ENCODE data around the gene ADRA2C. TPM values are rescaled to one million over a fixed set of nuclear protein-coding genes. Genes with fewer than 3 reads are reported as not detected.

The ADRA2C gene
- total and polyA plus RNA-seq, 2 experiments from 2014 or later = 6.3 to 7.7 TPM

GRCh38 chr4:3770323-3771163 lies 4.4 kb downstream of the ADRA2C start:
- no peak overlapping the region for H3K4me2 ChIP-seq

GRCh38 chr4:3771164-3771809 lies 5.1 kb downstream of the ADRA2C start:
- WGBS (ENCODE audit: low lambda C conversion rate, missing lambda C conversion rate) = 75% methylated on average over 20 of the region's 20 CpGs
- TF ChIP-seq EZH2phosphoT487 (IDR thresholded peaks at IDR 0.05; ENCODE audit: low read depth, severe bottlenecking, unreplicated experiment) (no peak), CTCF (IDR thresholded peaks at IDR 0.05; ENCODE audit: poor library complexity) (no peak)

More at GRCh38 chr4:3770323-3771163, 4.4 kb downstream of the ADRA2C start:
- no peak overlapping the region for H3K4me3 ChIP-seq
- H3K9me3 ChIP-seq (ENCODE audit: low read depth) = no peaks in the 10 kb centered on the region
- H3K9me2 ChIP-seq (replicated peaks; ENCODE audit: insufficient read depth) = no peaks in the 10 kb centered on the region
- TF ChIP-seq EZH2phosphoT487 (IDR thresholded peaks at IDR 0.05; ENCODE audit: low read depth, severe bottlenecking, unreplicated experiment) (no peak), CTCF (IDR thresholded peaks at IDR 0.05; ENCODE audit: poor library complexity) (no peak), EZH2 (IDR thresholded peaks at IDR 0.05; ENCODE audit: borderline replicate concordance) (no peak)
- DNase-seq (ENCODE audit: low spot score) = no peak
- no peak overlapping the region for H2AFZ ChIP-seq
- WGBS (ENCODE audit: low lambda C conversion rate, missing lambda C conversion rate) = 70% methylated on average over 13 of the region's 13 CpGs
- peaks cover 2% of the 10 kb centered on the region for H4K20me1 ChIP-seq (ENCODE audit: insufficient read depth, poor library complexity, severe bottlenecking)
- H3K4me1 ChIP-seq (ENCODE audit: insufficient read depth) = no peaks in the 10 kb centered on the region
- no peaks in the 10 kb centered on the region for H3K36me3 ChIP-seq (replicated peaks; ENCODE audit: insufficient read depth, low read depth)
- no peak overlapping the region for H3K27ac ChIP-seq
- H3K27me3 ChIP-seq = peaks cover 35% of the 10 kb centered on the region
- H3K79me2 ChIP-seq = no peaks in the 10 kb centered on the region

GRCh38 chr4:3771939-3772495 lies 5.8 kb downstream of the ADRA2C start:
- Histone ChIP-seq H3K9me3 (ENCODE audit: low read depth) (no peaks in the 10 kb centered on the region), H3K9me2 (replicated peaks; ENCODE audit: insufficient read depth) (no peaks in the 10 kb centered on the region), H3K4me2 (no peak overlapping the region), H3K27me3 (peaks cover 31% of the 10 kb centered on the region), H3K36me3 (replicated peaks; ENCODE audit: insufficient read depth, low read depth) (no peaks in the 10 kb centered on the region), H4K20me1 (ENCODE audit: insufficient read depth, poor library complexity, severe bottlenecking) (no peaks in the 10 kb centered on the region), H3K4me3 (no peak overlapping the region), H3K4me1 (ENCODE audit: insufficient read depth) (no peaks in the 10 kb centered on the region), H2AFZ (no peak overlapping the region), H3K79me2 (no peaks in the 10 kb centered on the region), H3K27ac (no peak overlapping the region)
- DNase-seq (ENCODE audit: low spot score) = no peak
- 84% methylated on average over 17 of the region's 24 CpGs for WGBS (ENCODE audit: low lambda C conversion rate, missing lambda C conversion rate)
- no peak for TF ChIP-seq EZH2phosphoT487 (IDR thresholded peaks at IDR 0.05; ENCODE audit: low read depth, severe bottlenecking, unreplicated experiment)
- TF ChIP-seq CTCF (IDR thresholded peaks at IDR 0.05; ENCODE audit: poor library complexity) = no peak
- no peak for TF ChIP-seq EZH2 (IDR thresholded peaks at IDR 0.05; ENCODE audit: borderline replicate concordance)

More at GRCh38 chr4:3771164-3771809, 5.1 kb downstream of the ADRA2C start:
- peaks cover 35% of the 10 kb centered on the region for H3K27me3 ChIP-seq
- peaks cover 2% of the 10 kb centered on the region for H4K20me1 ChIP-seq (ENCODE audit: insufficient read depth, poor library complexity, severe bottlenecking)
- H3K79me2 ChIP-seq = no peaks in the 10 kb centered on the region
- H3K4me1 ChIP-seq (ENCODE audit: insufficient read depth) = no peaks in the 10 kb centered on the region
- no peaks in the 10 kb centered on the region for H3K9me3 ChIP-seq (ENCODE audit: low read depth)
- no peaks in the 10 kb centered on the region for H3K9me2 ChIP-seq (replicated peaks; ENCODE audit: insufficient read depth)
- no peak overlapping the region for H2AFZ ChIP-seq
- no peak overlapping the region for H3K27ac ChIP-seq
- DNase-seq (ENCODE audit: low spot score) = no peak
- no peak overlapping the region for H3K4me3 ChIP-seq
- H3K36me3 ChIP-seq (replicated peaks; ENCODE audit: insufficient read depth, low read depth) = no peaks in the 10 kb centered on the region
- no peak overlapping the region for H3K4me2 ChIP-seq

Measured in hepatocyte (in vitro differentiated cells).